Prostate gland (tissue), 2 donors: ENCODE results near the gene PPP1R12B. TPM values are rescaled to one million over a fixed set of nuclear protein-coding genes. Genes with fewer than 3 reads are reported as not detected.
"Not testable (repeated sequence)": the region's sequence is repeated elsewhere in the genome, so short reads cannot be mapped to it uniquely, and the experiment has no call there.

Experiments
- DNase-seq: peaks from one replicate; pipeline ENCODE4 v3.0.0-alpha.2; 2019; ENCODE audit warnings: low spot score
- H3K27ac ChIP-seq, 2 donors: fragments of 200-600 bp; sonication (generic); 2 replicates each; pipeline ENCODE4 v1.5.1; 2017 to 2019
- H3K27me3 ChIP-seq: fragments of 200-600 bp; sonication (generic); replicated peaks from 2 replicates; pipeline ENCODE4 v1.5.1; 2019; ENCODE audit not compliant: insufficient read depth
- H3K36me3 ChIP-seq, 2 donors: fragments of 200-600 bp; sonication (generic); 1 replicate in 1 of 2; 2 replicates in 1 of 2; pipeline versions ENCODE4 v1.5.1 to v1.8.1; 2017 to 2019
- H3K4me1 ChIP-seq: fragments of 200-600 bp; sonication (generic); replicated peaks from 2 replicates; pipeline ENCODE4 v1.5.1; 2019
- H3K4me3 ChIP-seq, 2 donors: fragments of 200-600 bp; sonication (generic); 2 replicates each; pipeline ENCODE4 v1.5.1; 2017 to 2019
- H3K9me3 ChIP-seq: fragments of 200-600 bp; sonication (generic); 2 replicates; pipeline ENCODE4 v1.5.1; 2017
- POLR2A ChIP-seq: fragments of 450-650 bp; IDR thresholded peaks from one replicate; pipeline ENCODE4 v1.6.1; 2016; ENCODE audit warnings: antibody characterized with exemption, mild to moderate bottlenecking
- POLR2AphosphoS5 ChIP-seq: sonication (generic); formaldehyde crosslinking; IDR thresholded peaks from one replicate; pipeline ENCODE4 v1.6.1; 2017; ENCODE audit warnings: antibody characterized with exemption
- WGBS: methylation state at CpG from one replicate; pipeline ENCODE4 v1.1.5; 2018; 5-methylcytosine and 5-hydroxymethylcytosine counted together
- intact Hi-C: fragments of 100-400 bp; cut with DNase I; formaldehyde crosslinking; loops from one replicate; pipeline ENCODE4 v1.14.2; 2022
- total RNA-seq, 2 donors: library from RNA; depleted of rRNA; stranded (reverse); fragments of >200 nt; gene quantifications; one replicate each; pipeline ENCODE4 v1.1.0, GENCODE V29; 2016
- TF ChIP-seq, protein P1 (sequence below), 4 experiments: fragments of 200-600 bp in 2 of 4; fragments of 450-650 bp in 2 of 4; sonication (generic) in 2 of 4; IDR thresholded peaks; 1 replicate in 3 of 4; 2 replicates in 1 of 4; pipeline ENCODE4 v1.5.1; 2016 to 2019; ENCODE audit warnings: antibody characterized with exemption in 4 of 4, mild to moderate bottlenecking in 2 of 4, moderate library complexity in 2 of 4

PPP1R12B gene
- total RNA-seq, 2 donors from 2014 or later, result 116 to 179 TPM

DNA sequence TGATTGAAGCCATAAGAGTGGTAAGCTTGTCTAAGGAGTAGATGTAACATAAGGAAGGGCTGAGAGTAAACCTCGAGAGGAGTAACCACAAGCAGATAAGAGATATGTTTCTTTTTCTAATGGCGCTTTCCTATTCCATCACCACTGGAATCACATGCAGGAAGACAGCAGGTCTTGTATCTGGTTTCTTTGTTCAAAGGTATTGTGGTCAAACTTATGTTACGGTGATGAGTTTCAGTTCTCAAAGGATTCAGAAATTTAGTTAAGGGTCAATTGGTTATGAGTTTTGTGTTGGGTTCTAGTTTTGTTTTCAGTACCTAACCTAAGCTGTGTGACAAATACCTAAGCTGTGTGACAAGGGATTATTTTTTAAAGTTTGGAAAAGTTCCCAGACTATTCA is 198.3 kb downstream of the PPP1R12B start:
- DNase-seq, intact Hi-C loops, H3K4me1 ChIP-seq, H3K4me3 ChIP-seq, H3K36me3 ChIP-seq, H3K27ac ChIP-seq, H3K9me3 ChIP-seq, H3K27me3 ChIP-seq: not testable (repeated sequence)
- 74% methylated on average over 3 of the region's 3 CpGs for WGBS

DNA sequence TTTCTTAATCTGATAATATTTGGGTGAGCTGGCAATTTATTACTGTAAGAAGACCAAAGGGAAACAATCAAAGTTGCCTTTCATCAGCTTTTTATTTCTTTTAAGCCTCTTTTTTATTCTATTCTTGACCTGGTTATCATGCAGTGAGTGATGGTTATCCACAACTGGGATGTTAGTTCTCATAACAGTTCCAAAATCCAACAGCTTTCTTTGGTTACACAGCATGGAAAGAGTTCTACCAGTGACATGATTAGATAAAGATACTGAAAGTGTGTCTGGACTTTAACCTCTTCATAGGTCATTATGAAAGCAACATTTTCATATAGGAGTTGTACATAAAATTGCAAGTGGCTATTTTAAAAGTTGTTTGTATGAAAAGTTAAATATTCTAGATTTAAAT is 198.7 kb downstream of the PPP1R12B start:
- TF ChIP-seq POLR2A, result no peak
- no peak for TF ChIP-seq POLR2AphosphoS5
- TF ChIP-seq, protein P1, sequence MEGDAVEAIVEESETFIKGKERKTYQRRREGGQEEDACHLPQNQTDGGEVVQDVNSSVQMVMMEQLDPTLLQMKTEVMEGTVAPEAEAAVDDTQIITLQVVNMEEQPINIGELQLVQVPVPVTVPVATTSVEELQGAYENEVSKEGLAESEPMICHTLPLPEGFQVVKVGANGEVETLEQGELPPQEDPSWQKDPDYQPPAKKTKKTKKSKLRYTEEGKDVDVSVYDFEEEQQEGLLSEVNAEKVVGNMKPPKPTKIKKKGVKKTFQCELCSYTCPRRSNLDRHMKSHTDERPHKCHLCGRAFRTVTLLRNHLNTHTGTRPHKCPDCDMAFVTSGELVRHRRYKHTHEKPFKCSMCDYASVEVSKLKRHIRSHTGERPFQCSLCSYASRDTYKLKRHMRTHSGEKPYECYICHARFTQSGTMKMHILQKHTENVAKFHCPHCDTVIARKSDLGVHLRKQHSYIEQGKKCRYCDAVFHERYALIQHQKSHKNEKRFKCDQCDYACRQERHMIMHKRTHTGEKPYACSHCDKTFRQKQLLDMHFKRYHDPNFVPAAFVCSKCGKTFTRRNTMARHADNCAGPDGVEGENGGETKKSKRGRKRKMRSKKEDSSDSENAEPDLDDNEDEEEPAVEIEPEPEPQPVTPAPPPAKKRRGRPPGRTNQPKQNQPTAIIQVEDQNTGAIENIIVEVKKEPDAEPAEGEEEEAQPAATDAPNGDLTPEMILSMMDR (IDR thresholded peaks at IDR 0.05), result no peak
- intact Hi-C loops, result no loop called here

DNA sequence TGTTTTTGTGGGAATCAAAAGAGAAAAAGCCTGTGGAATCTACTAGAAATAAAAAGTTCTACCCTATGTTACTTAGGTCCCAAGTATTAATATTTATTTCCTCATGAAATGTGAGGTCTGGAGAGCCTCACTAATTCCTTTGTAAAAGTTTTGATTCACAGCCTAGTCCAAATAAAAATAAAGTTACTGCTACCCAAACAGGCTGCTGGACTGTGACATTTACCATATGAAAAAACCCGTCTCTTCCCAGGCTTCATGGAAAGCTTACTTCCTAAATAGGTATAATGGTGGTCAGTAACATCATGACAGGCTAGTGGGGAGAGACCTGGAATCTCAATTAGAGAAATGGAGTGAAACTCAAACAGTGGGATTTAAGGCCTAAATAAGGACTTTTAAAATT is 201.6 kb downstream of the PPP1R12B start:
- H3K27ac ChIP-seq, H3K36me3 ChIP-seq, H3K4me3 ChIP-seq, DNase-seq, H3K4me1 ChIP-seq, intact Hi-C loops, H3K9me3 ChIP-seq, H3K27me3 ChIP-seq: not testable (repeated sequence)
- WGBS, result 75% methylated on average over 1 of the region's 1 CpG

More for the DNA sequence above, 198.7 kb downstream of the PPP1R12B start:
- no peak for DNase-seq
- H3K27ac ChIP-seq, result no peak overlapping the region
- no peaks in the 10 kb centered on the region for H3K4me1 ChIP-seq
- H3K4me3 ChIP-seq, result no peak overlapping the region
- H3K9me3 ChIP-seq, result no peaks in the 10 kb centered on the region
- no peaks in the 10 kb centered on the region for H3K27me3 ChIP-seq
- no peaks in the 10 kb centered on the region for H3K36me3 ChIP-seq

DNA sequence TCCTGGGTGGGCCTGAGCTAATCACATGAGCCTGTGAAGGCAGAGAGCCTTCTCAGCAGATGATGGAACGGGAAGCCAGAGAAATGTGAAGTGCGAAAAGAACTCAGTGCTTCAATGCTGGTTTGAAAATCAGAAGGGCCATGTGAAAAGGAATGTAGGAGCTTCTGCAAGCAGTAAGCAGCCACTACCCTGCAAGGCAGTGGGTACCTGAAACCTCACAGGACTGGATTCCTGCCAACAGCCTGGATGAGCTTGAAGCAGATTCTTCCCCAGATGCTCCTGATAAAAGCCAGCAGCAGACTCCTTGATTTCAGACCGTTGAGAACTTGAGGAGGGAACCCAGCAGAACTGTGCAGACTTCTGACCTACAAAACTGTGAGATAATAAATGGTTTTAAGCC is 203.2 kb downstream of the PPP1R12B start:
- no peaks in the 10 kb centered on the region for H3K9me3 ChIP-seq
- no peak overlapping the region for H3K4me3 ChIP-seq
- H3K4me1 ChIP-seq, result no peaks in the 10 kb centered on the region
- DNase-seq, result no peak
- intact Hi-C loops, result no loop called here
- WGBS, result 52% methylated on average over 3 of the region's 3 CpGs
- no peaks in the 10 kb centered on the region for H3K36me3 ChIP-seq
- H3K27me3 ChIP-seq, result no peaks in the 10 kb centered on the region
- H3K27ac ChIP-seq, result no peak overlapping the region
- TF ChIP-seq, protein P1 (IDR thresholded peaks at IDR 0.05), result no peak
- TF ChIP-seq POLR2AphosphoS5, result no peak
- no peak for TF ChIP-seq POLR2A

DNA sequence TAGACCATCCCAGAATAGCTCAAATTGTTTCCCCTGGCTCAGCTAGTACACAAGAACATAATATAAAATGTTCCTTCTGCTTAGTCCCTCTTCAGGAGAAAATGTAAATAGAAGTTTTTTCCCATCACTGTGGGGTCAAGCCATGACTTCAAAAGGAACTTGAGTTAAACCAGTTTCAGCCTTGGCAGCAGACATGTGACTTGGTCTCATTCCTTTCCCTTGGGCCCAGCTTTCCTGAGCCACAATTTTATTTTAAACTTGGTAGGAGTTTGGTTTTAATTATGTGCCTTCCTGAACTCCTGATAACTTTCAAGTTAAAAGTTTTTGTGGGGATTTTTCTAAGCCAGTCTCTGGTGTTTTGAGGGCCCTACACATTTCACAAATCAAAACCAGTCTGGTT is 204.1 kb downstream of the PPP1R12B start:
- H3K27me3 ChIP-seq, intact Hi-C loops, H3K4me3 ChIP-seq, DNase-seq, H3K9me3 ChIP-seq, H3K36me3 ChIP-seq, H3K4me1 ChIP-seq: not testable (repeated sequence)
- H3K27ac ChIP-seq, result peak overlapping the region in 1 of 2 donors; percentile 41

DNA sequence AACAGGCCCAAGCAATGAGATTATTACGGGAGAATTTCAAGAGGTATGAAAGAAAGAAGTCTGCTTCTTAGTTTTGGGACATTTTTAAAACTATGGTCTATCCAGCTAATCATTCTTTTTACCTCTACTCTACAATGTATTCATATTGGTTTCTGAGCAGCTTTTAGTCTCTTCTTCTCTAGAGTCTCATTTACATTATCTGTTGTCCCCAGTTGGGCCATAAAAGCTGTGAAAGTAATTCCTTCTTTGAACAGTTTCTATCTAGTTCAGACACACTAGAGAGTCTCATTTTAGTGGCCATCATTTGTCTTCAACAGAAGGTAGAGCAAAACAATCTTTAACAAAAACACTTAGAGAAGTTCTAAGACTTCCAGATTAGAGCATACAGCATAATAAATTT is 204.6 kb downstream of the PPP1R12B start:
- H3K9me3 ChIP-seq, intact Hi-C loops, H3K36me3 ChIP-seq, DNase-seq, H3K4me1 ChIP-seq, H3K4me3 ChIP-seq, H3K27me3 ChIP-seq: not testable (repeated sequence)
- 67% methylated on average over 1 of the region's 1 CpG for WGBS
- peak overlapping the region; percentile 24 to 41 for H3K27ac ChIP-seq

DNA sequence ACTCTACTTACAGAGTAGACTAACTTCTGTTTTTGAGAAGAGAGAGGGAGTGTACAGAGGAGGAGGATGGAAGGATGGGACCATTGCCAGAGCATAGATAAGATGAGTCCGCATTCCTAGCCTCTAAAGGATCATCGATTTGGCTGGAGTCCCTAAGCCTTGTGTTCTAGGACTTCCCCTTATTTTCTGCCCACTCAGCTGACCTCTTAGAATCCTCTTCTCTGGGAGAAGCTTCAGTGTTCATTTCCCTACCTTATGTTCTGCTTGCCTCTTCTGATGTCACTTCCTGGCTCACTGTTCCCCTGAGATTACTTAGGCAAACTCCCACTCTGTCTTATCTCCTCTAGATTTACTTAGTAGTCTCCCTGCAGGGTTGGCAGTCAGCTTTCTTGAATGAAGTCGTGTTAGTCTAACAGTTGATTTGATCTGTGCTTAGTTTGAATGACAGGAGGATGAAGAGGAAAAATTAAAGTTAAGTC is 205.1 kb downstream of the PPP1R12B start:
- WGBS, result 57% methylated on average over 3 of the region's 3 CpGs
- DNase-seq, result no peak
- Histone ChIP-seq H3K36me3 (no peaks in the 10 kb centered on the region), H3K4me1 (no peaks in the 10 kb centered on the region), H3K27ac (peak overlapping the region; percentile 24 to 41), H3K27me3 (no peaks in the 10 kb centered on the region), H3K4me3 (no peak overlapping the region), H3K9me3 (no peaks in the 10 kb centered on the region)
- peak; percentile 35 for TF ChIP-seq POLR2AphosphoS5
- no peak for TF ChIP-seq POLR2A
- intact Hi-C loops, result no loop called here
